HG03575 (cell line): ENCODE data around the gene MAZ.
"Not testable (repeated sequence)": the region's sequence is repeated elsewhere in the genome, so short reads cannot be mapped to it uniquely, and the experiment has no call there.

Source experiments
- ATAC-seq: cut with Tn5 transposase; IDR thresholded peaks from one replicate; pipeline ENCODE4 v1.9.1; 2021; ENCODE audit not compliant: unreplicated experiment, insufficient number of reproducible peaks, low FRiP score; ENCODE audit errors: extremely low read depth

The MAZ gene

DNA sequence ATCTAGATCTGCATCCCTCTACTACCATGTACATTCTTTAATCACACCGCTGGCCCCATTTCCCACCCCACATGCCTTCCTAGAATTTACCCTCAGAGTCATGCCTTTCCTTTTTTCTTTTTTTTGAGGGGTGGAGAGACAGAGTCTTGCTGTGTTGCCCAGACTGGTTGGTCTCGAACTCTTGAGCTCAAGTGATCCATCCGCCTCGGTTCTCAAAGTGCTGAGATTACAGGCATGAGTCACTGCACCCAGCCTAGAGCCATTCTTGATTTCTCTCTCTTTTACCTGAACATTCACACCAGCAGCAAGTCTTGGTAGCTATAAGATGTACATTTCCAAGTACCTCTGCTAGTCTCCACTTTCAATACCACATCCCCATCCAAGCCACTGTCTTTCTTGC lies 11.8 kb downstream of the MAZ start:
- no peak for ATAC-seq

GRCh38 chr16:29819506-29819905 lies 13.2 kb downstream of the MAZ start:
- no peak for ATAC-seq

- no peak for ATAC-seq
These were observed 14.0 kb downstream of the MAZ start, which contains the start of gene MVP for GRCh38 chr16:29820271-29820701. Gene MVP (plus strand): TSS chr16:29820462. CDS start chr16:29830550, 10,088 bp downstream.

- no peak for ATAC-seq
These were observed 14.7 kb downstream of the MAZ start for GRCh38 chr16:29820730-29821642.

DNA sequence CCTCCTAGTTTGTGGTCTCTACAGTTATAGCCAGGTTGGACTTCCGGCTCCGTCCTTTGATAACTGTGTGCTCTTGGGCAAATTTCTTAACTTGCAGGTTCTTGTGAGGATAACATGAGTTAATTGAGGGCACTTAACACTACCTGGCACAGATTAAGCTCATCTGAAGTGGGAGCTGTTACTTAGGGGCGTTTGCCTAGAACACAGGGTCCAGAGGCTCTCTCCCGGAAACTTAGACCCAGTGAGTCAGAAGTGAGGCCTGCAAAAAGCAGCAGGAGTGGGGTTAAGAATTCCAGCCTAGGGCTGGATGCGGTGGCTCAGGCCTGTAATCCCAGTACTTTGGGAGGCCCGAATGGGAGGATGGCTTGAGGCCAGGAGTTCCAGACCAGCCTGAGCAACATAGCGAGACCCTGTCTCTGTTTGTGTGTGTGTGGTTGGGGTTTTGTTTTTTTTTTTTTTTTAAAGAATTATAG lies 15.3 kb downstream of the MAZ start:
- no peak for ATAC-seq

- ATAC-seq, result no peak
These were observed 18.3 kb downstream of the MAZ start for GRCh38 chr16:29824589-29825144.

- ATAC-seq, result no peak
These were observed 19.1 kb downstream of the MAZ start for GRCh38 chr16:29825145-29826044.

- no peak for ATAC-seq
These were observed 20.0 kb downstream of the MAZ start for GRCh38 chr16:29826342-29826695.

DNA sequence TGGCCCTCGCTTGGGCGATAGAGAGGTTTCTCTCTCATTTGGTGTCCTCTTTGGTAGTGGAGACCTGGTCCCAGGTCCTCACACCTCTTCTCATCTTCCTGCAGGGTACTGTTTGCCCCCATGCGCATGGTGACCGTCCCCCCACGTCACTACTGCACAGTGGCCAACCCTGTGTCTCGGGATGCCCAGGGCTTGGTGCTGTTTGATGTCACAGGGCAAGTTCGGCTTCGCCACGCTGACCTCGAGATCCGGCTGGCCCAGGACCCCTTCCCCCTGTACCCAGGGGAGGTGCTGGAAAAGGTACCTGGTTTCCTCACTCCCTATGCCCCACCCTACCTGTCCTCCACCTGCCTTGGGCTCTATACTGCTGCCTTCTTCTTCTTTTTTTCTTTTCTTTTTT lies 24.4 kb downstream of the MAZ start:
- no peak for ATAC-seq

GRCh38 chr16:29831490-29831889 lies 25.2 kb downstream of the MAZ start:
- no peak for ATAC-seq

DNA sequence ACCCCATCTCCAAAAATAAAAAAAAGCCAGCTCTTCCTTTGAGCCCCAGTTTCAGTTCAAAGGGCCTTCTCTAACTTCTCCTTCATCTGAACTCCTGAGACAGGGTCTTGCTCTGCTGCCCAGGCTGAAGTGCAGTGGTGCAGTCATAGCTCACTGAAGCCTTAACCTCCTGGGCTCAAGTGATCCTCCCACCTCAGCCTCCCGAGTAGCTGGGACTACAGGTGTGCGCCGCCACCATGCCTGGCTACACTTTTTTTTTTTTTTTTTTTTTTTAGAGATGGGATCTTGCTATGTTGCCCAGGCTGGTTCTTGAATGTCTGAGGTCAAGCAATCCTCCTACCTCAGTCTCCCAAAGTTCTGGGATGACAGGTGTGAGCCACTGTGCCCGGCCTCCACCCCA lies 26.9 kb downstream of the MAZ start:
- not testable (repeated sequence) for ATAC-seq

GRCh38 chr16:29834079-29834478 lies 27.8 kb downstream of the MAZ start:
- no peak for ATAC-seq

- ATAC-seq, result no peak
These were observed 29.6 kb downstream of the MAZ start for GRCh38 chr16:29835926-29836325.

DNA sequence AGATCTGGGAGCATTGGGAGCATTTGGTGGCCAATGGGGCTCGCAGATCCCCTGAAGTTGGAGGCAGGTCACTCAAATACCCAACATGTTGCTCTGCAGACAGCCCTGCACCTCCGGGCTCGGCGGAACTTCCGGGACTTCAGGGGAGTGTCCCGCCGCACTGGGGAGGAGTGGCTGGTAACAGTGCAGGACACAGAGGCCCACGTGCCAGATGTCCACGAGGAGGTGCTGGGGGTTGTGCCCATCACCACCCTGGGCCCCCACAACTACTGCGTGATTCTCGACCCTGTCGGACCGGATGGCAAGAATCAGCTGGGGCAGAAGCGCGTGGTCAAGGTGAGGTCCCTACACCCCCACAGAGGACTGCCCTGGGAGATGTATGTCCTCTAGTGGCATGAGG lies 30.3 kb downstream of the MAZ start:
- ATAC-seq, result no peak

- ATAC-seq, result no peak
These were observed 31.5 kb downstream of the MAZ start for GRCh38 chr16:29837841-29838240.

DNA sequence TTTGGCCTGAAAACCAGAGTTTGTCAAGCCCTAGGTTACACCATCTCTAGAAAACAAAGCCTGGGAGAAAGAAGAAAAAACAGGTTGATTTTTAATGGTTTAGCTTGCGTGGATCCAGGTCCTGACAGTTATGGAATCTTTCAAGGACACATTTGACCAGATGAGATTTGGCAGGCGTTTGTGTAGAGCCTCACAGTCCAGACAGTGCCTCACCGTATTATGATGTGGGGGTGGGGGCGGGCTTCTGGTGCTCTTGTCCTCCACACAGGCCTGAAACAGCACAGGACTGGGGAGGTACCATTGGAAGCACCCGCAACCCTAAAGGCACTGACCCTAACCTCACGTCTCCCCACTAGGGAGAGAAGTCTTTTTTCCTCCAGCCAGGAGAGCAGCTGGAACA lies 33.5 kb downstream of the MAZ start:
- ATAC-seq, result no peak

DNA sequence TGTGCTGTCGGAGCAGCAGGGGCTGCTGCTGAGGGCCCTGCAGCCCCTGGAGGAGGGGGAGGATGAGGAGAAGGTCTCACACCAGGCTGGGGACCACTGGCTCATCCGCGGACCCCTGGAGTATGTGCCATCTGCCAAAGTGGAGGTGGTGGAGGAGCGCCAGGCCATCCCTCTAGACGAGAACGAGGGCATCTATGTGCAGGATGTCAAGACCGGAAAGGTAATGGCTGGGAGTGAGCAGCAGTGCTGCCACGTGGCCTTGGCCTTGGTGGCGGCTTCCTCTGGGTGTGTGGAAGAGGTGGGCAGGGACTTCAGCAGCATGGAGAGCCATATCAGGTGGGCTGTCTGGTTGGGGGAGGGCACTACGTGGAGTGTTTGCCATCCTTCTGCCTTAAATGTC lies 33.9 kb downstream of the MAZ start:
- no peak for ATAC-seq

- no peak for ATAC-seq
These were observed 35.3 kb downstream of the MAZ start for GRCh38 chr16:29841631-29842030.

DNA sequence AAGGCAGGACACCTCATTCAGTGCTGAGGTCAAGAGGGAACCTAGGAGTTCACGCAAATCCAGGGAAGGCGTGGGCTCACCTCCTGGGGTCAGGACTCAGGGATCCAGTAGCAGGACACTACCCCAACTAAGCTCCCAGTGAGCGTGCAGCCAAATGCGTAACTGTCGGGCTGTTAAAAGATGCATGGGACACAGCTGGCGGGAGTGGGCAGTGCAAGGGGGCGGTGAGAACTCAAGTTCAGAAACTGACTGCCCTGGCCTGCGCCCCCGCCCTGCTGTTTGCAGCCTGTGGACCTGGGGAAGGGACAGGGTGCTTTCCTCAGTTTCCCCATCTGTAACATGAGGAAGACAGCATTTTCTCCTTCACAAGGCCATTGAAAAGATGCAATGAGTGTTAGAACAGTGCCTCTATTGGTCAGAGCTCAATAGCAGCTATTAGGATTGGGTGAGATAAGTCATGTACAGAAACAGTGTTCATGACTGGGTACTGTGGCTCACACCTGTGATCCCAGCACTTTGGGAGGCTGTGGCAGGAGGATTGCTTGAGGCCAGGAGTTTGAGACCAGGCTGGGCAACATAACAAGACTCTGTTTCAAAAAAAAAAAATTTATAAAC lies 36.5 kb downstream of the MAZ start:
- ATAC-seq, result no peak
